HuH-7 (cell line): ENCODE measurements around the gene TSPAN12.

Experiments used
- DNase-seq: peaks from one replicate; pipeline ENCODE4 v3.0.0; 2011; ENCODE audit warnings: low spot score

The TSPAN12 gene

DNA sequence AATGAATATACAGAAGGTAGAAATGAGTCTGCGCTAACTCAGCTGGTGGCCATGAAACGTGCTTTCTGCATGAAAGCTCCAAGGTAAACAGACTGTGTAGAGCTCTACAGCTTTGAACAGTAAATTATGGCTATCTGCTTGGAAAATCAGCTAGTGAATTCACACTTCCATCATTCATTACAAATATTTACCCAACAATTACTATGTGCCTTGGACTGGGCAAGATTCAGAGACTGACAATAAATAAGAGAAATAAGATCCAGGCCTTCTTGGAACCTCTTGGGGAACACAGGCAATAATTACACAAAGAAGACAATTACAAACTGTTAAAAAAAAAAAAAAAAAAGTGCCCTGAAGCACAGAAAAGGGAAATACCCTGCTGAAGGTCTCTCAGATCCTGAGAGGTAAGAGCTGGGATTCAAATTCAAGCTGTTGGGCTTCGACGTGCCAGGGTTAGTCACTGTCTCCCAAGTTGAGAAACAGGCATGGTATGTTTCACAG is 15.8 kb downstream of the TSPAN12 start:
- DNase-seq: no peak

DNA sequence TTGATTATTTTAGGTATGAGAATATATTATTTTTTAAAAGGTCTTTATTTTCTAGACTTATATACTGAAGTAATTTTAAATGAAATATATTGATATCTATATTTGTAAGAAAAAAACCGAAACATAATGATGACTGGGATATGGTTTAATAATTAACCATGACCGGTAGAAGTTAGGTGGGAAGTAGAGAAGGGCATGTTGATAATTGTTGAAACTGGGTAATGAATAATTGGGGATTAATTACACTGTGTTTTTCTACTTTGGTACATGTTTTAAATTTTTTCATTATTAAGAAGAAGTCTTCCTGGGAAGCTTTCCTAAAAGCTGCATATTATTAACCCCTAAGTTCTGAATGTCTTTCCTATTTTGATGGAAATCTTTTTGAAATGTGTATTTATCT is 16.3 kb downstream of the TSPAN12 start:
- DNase-seq: no peak

DNA sequence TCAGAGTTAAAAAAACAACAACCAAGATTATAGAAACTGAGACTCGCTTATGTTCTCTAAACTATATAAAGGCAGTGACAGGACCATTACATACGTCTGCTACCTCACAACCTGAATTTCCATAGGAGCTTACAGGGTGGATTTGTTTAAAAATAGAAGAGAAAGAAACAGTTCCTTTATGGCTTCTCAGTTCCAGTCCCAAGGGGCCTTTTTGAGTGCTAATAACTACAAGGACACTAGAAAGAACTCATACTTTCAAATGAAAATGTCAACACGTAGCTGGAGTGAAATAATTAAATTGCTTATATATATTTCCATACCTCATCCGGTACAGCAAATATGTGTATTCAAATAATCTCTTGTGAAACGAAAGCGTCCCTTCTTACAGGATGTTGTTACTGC is 19.7 kb downstream of the TSPAN12 start:
- DNase-seq: no peak

DNA sequence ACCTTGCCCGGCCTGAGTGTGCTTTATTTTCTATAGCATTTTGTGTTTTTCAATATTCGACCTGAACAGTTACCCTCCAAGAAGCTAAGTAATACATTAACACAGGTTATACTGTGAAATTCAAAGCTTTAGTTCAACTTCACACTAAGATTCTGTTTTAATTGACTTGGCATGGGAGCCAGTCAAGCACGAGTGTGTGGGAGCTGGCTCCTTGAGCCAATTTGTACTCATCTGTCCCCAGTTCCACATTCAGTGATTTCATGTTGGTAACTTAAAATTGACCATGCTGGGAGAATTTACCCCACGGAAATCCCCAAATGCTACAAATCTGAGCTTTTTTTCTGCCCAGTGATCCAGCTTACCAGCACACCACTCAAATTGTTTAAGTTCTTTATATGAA is 20.3 kb downstream of the TSPAN12 start:
- no peak for DNase-seq

DNA sequence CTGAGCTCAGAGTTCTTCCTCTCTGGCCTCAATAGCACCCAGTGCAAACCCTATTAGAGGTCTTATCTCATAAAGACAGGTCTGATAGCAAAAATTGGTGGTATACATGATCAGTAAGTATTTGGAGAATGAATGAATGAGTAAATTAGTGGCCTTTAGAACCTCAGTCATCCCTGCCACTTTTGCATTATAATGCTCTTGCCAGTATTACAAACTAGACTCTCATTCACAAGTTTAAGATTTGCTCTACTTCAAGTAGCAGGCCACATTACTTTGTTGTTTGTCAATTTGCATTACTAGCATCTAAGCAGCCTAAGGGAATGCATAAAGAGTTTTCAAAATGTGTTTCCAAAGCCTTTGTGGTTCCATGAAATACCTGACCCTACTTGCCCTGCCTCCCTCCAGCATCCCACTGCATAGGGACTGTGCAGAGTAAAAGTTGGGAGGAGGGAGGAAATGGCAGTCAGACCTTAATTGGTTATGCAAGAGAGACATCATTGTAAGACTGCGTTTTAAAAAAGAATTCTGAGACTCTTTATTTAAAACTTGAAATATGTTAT is 21.3 kb downstream of the TSPAN12 start:
- no peak for DNase-seq

DNA sequence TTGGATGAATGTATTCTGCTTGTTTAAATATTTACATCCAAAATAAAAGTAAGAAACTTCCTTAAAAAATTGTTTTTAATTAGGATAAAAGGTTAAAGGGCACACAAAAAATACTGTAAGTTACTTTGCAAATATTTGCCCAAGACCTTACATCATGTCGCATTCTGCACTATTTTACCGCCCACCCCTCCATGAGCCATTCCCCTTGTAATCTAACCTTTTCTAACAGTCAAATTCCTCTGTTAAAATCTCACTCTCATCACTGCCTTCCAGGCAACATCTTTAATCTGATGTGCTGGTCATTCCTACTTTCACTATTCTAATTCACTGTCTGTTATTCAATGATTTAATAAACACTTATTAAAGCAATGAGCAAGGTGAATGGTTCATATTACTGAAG is 23.2 kb downstream of the TSPAN12 start:
- no peak for DNase-seq

DNA sequence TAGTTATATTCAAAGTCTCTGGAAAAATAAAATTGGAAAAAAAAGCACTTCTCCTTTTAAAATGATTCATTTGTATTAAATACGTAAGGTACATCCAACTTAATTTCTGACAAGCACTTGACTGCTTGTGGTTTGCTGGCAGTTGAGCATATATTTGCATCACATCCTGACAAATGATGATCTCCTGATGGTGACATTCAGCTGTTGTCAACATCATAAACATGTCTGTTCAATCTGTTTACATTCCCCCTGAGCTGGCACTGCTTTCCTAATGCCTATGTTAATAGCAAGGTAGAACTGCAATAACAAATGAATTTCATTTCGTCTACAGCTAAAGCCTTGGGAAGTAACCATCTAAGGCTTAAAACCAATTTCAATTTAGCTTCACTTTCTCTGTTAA is 24.4 kb downstream of the TSPAN12 start:
- DNase-seq: no peak

DNA sequence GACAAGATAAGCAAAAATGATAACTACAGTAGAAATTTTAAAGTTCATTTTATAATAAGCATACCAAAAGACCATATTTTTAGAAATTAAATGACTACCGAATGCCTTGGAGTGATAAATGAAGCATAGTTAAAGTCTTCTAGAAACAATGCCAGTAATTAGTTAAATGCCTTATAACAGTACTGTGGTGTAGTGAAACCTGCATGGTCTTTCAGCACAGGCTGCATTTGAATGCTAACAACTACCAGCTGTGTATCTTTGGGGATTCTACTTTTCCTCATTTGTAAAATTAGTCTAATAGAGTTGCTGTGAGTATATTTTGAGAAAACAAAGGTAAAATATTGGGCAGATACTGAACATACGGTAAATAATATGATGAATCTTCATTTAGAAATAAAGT is 25.1 kb downstream of the TSPAN12 start:
- no peak for DNase-seq

DNA sequence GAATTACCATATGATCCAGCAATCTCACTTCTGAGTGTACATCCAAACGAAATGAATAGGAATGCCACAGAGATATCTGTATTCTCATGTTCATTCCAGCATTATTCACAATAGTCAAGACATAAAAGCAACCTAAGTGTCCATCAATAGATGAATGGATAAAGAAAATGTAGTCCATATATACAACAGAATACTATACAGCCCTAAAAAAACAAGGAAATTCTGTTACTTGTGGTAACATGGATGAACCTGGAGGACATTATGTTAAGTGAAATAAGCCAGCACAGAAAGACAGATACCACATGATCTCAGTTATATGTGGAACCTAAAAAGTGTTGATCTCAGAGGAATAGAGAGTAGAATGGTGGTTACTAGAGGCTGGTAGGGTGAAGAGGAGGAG is 26.7 kb downstream of the TSPAN12 start:
- no peak for DNase-seq

DNA sequence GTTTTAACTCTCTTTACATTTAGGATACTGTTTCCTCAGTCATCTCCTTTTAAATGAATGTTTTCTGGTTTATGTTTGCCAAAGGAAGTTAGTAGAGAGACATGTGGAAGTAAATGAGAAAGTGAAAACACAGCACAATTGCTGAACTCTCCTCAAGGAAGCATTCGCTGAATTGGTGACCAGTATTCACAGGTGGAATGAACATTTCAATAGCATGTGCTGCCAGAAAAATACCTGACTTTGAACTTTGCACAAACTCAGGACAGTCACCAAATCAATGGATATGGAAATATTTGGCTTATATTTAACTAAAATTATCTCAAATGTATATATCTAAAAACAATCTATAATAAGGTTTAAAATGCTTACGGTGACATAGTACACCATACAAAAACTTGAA is 28.5 kb downstream of the TSPAN12 start:
- no peak for DNase-seq

DNA sequence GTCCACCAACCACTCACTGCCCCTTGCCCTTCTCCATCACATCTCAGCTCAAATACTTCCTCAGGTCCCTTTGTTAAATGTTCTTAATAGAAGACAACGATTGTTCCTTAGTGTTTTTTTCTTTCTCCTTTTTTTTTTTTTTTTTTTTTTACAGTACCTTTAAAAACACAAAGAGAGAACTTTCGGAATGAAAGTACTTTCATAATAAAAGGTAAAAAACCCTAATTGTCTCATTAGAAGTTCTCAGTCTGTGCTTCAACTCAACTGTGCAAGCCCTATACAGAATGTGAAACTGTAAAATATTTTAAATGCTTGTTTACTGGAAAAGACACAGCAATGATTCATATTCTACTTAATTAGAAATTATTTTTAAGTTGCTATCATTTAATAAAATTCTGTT is 29.4 kb downstream of the TSPAN12 start:
- no peak for DNase-seq

DNA sequence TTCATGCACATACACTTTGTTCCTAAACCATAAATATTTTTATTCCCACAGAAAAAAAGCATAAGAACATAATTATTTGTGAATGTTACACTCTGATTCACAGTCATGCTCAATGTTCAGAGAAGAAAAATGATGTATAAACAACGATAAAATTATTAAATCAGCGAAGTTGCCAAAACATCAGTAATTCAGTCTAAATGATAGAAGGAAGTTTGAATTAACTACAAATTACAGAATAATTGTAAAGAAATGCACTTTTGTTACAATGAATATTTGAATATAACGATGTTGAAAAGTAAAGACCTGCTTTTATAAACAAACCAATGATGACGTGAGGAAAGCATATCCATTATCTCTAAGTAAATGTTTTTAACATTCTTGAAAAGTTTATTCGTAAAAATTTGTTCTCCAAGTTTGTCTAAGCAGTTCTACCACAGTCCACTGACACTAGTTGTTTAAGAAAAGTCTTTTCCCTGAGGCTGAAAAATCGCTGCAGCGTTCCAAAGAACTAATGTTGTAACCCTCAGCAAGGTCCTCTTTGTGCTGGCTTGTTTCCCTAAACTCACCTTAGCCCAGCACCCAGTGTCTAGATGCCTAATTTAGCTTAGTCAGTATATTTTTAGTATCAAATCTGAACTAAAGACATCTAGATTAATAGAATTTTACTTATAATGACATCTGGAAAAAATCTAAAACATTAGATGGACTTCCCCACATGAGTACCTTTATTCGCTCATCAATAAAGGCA is 30.4 kb downstream of the TSPAN12 start:
- no peak for DNase-seq

DNA sequence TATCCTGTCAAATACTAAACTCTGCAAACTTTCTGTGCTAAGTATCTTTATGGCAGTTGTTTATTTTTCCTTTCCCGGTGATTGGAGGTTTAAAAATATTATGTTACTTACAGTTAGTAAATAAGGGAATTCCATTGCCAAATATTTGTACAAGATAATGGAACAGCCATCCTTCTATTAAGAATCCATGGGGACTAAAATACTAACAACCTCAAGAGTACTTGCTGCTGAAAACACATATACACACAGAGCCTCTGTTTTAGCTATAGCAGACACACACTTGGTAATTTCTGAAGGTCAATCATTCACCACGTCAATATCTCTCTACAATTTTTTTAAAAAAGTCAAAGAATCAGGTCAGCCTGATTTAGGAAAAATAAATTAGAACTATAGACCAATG is 32.4 kb downstream of the TSPAN12 start:
- DNase-seq: no peak

DNA sequence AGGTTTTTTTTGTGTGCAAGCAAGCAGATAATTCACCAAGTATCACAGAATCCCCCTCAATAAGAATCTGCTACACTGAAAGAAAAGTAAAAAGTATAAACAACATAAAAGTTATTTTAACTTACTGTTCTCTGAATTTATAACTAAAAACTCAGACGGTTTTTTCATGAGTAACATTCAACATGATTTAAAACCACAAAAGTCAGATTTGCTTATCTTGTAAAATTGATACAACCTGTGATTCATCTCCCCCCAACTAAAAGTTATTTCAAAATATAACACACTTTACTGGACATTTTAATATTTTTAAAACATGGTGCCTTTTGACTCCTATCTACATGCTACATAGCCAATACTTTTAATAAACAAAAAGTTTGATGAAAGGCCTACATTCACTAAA is 32.8 kb downstream of the TSPAN12 start:
- no peak for DNase-seq

DNA sequence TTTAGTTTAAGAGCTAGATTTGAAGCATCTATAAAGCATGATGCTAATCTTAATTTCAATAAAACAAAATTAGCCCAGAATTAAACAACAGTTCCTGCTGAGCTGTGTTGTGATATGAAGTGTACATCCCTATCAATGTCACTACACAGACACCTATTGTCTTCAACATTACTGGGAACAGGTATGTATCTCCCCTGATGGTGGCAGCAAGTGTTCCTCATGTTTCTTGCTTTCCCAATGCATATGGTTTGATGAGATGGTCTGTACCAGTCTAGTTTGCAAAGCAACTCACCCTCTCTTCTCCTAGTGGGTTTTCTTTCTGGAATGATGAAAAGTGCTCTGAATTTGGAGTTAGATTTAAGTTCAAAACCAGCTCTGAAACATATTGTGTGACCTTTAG is 38.1 kb downstream of the TSPAN12 start:
- DNase-seq: no peak

DNA sequence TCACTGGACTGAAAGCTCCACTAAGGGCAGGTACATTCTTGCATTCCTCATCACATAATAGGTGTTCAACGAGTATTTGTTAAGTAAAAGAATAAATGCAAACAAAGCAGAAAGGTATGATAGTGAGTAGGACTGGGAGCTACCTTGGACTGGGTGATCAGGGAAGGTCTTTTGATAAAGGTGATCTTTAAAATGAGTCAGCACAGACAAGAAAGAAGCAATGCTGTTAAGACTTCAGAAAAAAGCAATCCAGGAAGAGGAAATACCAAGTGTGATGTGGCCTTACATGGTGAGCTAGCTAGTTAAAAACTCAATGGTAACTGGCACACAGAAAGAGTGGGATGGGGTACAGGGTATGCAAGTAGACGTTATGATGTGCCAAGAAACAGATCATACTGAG is 40.1 kb downstream of the TSPAN12 start:
- no peak for DNase-seq

DNA sequence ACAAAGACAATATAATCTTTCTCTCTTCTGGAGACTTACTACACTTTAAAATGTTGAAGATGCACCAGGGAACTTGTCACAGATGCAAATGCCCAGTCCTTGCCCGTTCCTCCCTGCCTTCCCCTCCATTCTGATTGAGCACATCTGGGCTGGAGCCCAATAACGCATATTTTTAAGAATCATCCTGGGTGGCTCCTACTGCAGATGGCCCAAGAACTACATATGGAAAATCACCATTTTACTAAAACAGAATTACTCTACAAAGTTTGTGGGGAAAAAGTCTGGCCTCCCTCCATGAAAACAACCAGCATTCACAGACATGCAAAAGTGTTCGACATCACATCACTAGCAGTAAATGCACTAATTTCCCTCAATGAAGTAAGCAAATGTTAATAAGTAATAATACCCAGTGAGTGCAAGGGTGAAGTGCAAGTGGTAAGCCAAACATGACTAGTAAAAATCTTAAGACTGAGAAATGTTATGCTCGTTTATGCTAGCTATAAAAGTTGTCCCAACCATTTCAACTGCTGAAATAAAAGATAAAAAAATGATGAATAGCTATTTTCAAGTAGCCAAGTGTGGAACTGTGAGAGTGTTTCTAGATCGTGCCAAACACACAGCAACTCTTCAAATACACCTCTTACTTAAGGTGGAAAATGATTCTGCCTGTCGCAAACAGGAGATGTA is 43.5 kb downstream of the TSPAN12 start:
- DNase-seq: no peak

DNA sequence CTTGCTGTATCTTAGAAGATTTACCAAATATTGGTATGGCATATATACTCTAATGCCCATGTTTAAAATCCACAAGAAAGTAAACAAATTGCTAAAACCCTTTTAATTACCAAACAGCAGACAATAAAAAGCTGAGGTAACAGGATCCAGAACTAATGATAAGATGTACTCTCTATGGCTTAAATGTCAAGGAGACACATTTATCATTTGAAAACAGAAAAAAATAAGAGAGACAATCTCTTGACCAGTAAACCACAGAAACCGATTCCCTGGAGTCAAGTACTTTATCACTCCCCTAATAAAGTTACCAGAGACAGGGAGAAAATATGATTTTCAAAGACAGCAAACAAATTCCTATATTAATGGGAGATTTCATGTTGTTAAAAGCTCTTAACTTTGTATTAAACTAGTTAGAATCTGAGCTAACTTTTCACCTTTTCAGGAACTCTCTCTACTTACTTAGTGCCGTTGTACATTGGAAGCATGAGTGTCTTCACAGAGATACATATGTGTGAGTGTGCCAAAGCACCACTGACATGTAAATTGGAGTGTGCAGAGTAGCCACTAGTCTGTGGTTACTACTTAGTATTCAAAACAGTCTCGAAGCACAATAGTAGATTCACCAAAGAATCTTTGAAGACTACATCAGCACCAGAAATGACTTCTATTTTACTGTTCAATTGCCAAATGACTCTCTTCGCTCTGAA is 44.2 kb downstream of the TSPAN12 start:
- no peak for DNase-seq

DNA sequence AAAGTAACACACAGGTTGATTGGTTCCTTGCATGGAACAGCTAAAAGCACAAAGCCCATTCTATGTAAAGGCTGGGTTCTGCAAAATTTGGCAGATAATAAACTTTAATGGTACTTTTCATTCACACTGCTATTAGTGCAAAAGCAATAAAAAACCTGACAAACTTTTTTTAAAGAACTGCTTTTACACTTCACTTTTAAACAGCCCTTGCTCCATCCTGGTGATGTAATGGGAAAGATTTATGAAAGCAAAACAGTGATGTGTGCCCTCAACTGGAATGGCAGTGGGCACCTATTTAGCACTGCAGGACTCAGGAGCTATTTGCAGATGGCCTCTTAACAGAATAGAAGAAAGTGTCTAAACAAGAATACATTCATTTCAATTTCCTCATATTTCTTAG is 44.9 kb downstream of the TSPAN12 start:
- no peak for DNase-seq

DNA sequence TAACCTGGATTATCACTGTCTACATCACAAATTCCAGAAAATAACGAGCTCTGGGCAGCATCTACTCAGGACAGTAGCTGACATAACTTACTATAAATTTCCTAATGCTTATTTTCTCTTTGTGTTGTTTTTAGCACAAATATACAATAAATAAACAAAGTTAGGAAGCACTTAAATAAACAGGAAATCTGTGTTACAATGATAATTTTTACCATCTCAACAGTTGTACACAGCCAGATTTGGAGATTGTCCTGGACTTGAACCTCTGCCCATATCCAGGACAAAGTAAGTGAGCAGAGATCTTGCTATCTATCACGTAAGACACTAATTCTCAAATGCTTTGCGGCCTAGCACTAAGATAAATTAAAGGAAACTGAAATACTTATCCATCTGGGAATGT is 48.7 kb downstream of the TSPAN12 start:
- DNase-seq: no peak

DNA sequence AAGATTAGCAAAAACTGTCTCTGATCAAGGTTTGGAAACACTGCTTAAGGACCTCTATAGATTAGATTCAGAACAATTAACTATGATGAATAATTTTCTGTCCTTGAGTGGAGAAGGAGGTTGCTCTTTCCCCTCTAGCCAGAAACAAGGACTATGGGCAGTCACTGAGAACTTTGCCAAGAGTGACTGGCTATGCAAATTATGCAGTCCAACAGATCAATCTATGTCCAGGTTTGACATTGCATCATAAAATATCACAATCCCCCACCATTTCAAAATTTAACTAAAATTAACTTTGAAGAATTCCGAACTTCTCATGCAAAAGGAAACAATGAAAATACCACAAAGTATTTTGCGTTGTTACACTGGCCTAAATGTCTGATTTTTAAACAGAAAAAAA is 50.6 kb downstream of the TSPAN12 start:
- DNase-seq: no peak

DNA sequence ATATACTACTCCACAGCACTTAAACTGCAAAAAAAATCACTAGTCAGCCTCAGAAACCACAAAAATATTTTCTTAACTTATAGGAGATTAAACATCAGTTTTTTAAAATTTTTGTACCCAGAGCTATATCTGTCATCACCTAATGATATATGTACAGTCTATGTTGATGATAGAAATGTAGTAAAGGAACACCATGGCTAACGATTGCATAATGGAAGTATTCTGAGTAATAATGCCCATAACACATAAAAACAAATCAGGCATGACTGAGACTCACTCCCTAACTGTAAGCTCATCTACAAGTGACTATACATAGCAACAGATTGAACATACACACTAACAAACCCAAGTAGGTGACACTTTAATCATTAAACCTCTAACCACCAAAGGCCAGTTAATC is 51.3 kb downstream of the TSPAN12 start:
- no peak for DNase-seq
